ENCODE data around the gene SMYD1. TPM values are rescaled to one million over a fixed set of nuclear protein-coding genes. Genes with fewer than 3 reads are reported as not detected.

SMYD1 gene
- total RNA-seq, 2 experiments from 2014 or later = not detected

DNA sequence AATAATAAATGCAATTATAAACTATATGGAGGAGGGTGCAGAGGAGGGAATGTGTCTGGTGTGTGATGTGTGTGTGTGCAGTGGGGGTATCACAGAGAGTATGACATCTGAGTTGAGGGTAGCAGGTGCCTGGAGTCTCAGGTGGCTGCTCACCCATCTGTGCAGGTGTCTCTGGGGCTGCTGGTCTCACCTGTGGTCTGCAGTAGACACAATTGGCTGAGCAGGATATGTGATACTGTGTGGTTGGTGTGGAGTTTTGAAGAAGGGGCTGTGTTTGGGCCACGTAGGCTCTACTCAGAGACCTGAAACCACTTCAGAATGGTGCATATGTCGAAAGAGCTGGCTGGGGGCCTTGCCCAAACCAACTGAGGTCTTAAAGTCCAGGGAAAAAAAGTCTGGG is 43.2 kb downstream of the SMYD1 start:
- Mint-ChIP-seq H3K36me3 (ENCODE audit: low read depth) (no peaks in the 10 kb centered on the region), H3K27me3 (ENCODE audit: low read depth) (no peaks in the 10 kb centered on the region), H3K9me3 (ENCODE audit: insufficient read depth) (no peaks in the 10 kb centered on the region), H3K4me1 (ENCODE audit: low read depth) (no peaks in the 10 kb centered on the region), H3K4me3 (no peak overlapping the region), H3K27ac (no peak overlapping the region)
- POLR2A ChIA-PET = no interaction called here
- ATAC-seq = no peak
- no peak for DNase-seq
- CTCF ChIA-PET = no interaction called here

DNA sequence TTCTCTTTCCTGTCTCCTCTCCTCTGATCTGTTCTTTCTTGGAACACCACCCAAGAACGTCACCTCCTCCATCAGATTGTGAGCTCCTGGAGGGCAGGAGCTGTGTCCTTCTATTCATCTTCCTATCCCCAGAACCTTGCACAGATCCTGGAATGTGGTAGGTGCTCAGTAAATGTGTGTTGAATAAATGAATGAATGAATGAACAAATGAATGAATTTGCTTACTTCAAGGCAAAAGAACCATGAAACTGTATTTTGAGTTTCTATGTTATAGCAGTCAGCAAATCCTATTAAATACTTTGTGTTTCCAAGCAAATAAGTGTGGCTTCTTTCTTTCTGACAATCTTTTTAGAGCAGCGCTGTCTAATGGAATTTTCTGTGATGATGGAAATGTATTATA is 45.4 kb downstream of the SMYD1 start:
- Mint-ChIP-seq H3K27ac (no peak overlapping the region), H3K27me3 (ENCODE audit: low read depth) (no peaks in the 10 kb centered on the region), H3K9me3 (ENCODE audit: insufficient read depth) (no peaks in the 10 kb centered on the region), H3K36me3 (ENCODE audit: low read depth) (no peaks in the 10 kb centered on the region), H3K4me1 (ENCODE audit: low read depth) (no peaks in the 10 kb centered on the region), H3K4me3 (no peak overlapping the region)
- ChIA-PET POLR2A (no interaction called here), CTCF (no interaction called here)
- ATAC-seq (no peak), DNase-seq (no peak)

DNA sequence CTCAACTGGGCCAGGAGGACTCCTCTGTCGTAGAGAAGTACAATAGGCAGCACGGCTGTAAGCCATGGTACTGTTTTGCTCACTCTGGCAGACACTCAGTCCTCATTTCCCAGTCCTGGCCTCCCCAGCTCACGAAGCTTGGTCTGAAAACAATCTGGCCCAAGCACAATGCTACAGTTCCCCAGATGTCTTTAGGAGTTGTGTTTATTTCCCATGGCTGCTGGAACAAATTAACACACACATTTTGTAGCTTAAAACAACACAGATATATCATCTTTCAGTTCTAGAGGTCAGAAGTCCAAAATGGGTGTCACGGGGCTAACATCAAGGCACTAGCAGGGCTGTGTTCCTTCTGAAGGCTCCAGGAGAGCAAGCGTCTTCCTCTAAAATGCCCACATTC is 47.3 kb downstream of the SMYD1 start:
- no peak for ATAC-seq
- no peak overlapping the region for H3K27ac Mint-ChIP-seq
- CTCF ChIA-PET = no interaction called here
- no peak for DNase-seq
- no peaks in the 10 kb centered on the region for H3K9me3 Mint-ChIP-seq (ENCODE audit: insufficient read depth)
- H3K4me3 Mint-ChIP-seq = no peak overlapping the region
- H3K4me1 Mint-ChIP-seq (ENCODE audit: low read depth) = no peaks in the 10 kb centered on the region
- H3K36me3 Mint-ChIP-seq (ENCODE audit: low read depth) = no peaks in the 10 kb centered on the region
- POLR2A ChIA-PET = no interaction called here
- no peaks in the 10 kb centered on the region for H3K27me3 Mint-ChIP-seq (ENCODE audit: low read depth)

DNA sequence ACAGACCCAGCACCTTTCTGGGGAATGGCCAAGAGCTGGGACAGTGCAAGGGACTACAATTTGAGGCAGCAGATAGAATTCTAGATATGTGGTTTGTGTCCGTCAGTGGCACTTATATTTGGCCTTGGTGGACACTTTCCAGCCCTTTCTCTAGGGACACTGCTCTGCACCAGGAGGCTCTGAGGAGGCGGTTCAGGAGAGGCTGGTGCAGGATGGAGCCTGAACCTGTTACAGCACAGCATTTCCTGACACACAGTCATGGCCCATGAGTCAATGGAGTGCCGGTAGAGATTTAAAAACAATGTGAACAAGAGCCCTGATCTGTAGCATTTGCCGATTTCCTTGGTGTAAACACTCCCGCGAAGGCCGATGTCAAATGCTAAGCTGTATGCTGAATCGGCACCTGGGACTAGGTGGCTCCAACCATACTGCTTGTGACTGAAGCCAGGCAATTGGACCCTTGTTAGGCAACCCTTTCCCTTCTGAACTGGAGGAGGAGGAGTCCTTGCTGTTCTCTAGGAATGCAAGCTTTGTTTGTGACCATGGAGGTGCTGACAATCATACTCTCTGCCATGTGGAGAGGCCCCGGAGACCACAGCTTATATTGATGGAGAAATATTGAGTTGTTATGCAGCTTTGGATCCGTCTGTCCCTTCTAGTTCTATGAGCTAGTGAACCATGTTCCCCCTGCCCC is 48.3 kb downstream of the SMYD1 start:
- DNase-seq = no peak

DNA sequence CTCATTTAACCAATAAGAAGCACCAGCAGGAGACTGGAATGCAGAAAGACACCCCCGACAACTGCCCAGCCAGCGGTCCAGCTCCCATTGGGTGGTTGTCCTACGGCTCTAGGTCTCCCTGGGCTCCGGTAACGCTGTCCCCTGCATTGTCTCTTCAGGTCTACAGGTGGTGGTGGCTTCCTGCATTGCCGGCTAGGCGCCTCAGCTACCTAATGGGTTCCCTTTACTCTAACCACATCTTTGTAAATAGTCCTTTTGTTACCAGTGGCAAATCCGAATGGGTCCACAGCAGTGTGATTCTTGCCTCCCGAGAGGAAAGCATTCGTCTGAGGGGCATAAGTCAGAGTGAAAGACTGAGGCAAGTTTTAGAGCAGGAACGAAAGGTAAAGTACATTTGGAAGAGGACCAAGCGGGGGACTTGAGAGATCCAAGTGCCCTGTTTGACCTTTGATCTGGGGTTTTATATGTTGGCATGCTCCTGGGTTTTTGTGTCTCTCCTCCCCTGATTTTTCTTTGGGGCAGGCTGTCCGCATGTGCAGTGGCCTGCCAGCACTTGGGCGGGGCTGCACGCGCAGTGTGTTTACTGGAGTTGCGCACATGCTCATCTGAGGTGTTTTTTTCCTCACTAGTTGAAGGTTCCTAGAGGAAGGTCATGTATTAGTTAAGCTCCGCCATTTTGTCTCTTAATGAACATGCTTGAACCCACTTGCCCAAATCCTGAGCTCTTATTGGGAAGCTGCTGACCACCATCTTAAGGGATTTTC is 49.2 kb downstream of the SMYD1 start:
- no peak for DNase-seq

More for the DNA sequence above, 48.3 kb downstream of the SMYD1 start:
- H3K9me3 Mint-ChIP-seq (ENCODE audit: insufficient read depth) = no peaks in the 10 kb centered on the region
- ATAC-seq = no peak
- H3K27me3 Mint-ChIP-seq (ENCODE audit: low read depth) = no peaks in the 10 kb centered on the region
- CTCF ChIA-PET = interaction anchor here (0.9 kb wide), 1 partner anchor 44 kb away, joined by 3 read pairs; no protein-coding TSS in a partner anchor
- H3K27ac Mint-ChIP-seq = no peak overlapping the region
- H3K4me1 Mint-ChIP-seq (ENCODE audit: low read depth) = no peaks in the 10 kb centered on the region
- no peaks in the 10 kb centered on the region for H3K36me3 Mint-ChIP-seq (ENCODE audit: low read depth)
- no peak overlapping the region for H3K4me3 Mint-ChIP-seq
- POLR2A ChIA-PET = no interaction called here

DNA sequence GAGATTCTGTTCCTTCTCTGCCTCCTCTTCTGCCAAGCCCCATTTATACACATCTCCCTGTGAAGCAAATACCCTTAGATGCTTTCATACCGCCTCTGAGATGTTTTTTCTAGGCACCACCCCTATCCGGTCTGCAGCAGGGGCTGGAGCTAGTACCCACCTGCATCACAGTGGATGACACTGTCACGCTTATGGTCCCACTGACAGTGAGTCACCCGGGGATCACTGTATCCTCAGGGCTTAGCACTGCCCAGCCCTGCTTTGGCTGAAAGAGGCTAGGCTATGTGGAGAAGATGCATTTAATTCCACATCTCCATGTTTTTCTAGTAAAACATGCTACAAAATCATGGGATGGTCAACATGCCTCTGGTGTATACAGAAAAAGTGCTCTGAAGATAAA is 50.3 kb downstream of the SMYD1 start:
- Mint-ChIP-seq H3K4me3 (no peak overlapping the region), H3K4me1 (ENCODE audit: low read depth) (no peaks in the 10 kb centered on the region), H3K27me3 (ENCODE audit: low read depth) (peaks cover 3% of the 10 kb centered on the region), H3K27ac (no peak overlapping the region), H3K9me3 (ENCODE audit: insufficient read depth) (no peaks in the 10 kb centered on the region), H3K36me3 (ENCODE audit: low read depth) (no peaks in the 10 kb centered on the region)
- ATAC-seq = no peak
- POLR2A ChIA-PET = no interaction called here
- CTCF ChIA-PET = no interaction called here
- DNase-seq = no peak

More for the DNA sequence above, 49.2 kb downstream of the SMYD1 start:
- Mint-ChIP-seq H3K36me3 (ENCODE audit: low read depth) (no peaks in the 10 kb centered on the region), H3K4me1 (ENCODE audit: low read depth) (no peaks in the 10 kb centered on the region), H3K27ac (no peak overlapping the region), H3K27me3 (ENCODE audit: low read depth) (no peaks in the 10 kb centered on the region), H3K4me3 (no peak overlapping the region), H3K9me3 (ENCODE audit: insufficient read depth) (no peaks in the 10 kb centered on the region)
- CTCF ChIA-PET = interaction anchor here (0.9 kb wide), 1 partner anchor 43 kb away, joined by 3 read pairs; no protein-coding TSS in a partner anchor
- POLR2A ChIA-PET = no interaction called here
- no peak for ATAC-seq

DNA sequence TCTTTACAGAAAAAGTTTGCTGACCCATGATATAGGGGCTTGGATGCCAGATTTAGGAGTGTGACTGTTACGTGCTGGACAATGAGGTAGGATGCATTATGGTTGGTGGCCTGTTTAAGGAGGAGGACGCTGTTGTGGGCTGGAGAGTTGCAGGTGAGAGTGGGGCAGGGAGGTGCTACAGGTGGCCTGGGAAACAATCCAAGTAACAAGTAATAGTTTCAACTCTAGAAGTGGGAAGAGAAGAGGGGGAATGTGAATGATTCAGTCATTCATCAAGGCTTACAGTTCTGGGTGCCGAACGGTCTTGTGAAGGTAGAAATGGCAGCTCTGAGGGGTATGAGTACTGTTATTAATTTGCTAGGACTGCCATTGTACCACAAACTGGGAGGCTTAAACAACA is 54.1 kb downstream of the SMYD1 start:
- Mint-ChIP-seq H3K4me1 (ENCODE audit: low read depth) (no peaks in the 10 kb centered on the region), H3K27ac (no peak overlapping the region), H3K9me3 (ENCODE audit: insufficient read depth) (no peaks in the 10 kb centered on the region), H3K27me3 (ENCODE audit: low read depth) (peaks cover 6% of the 10 kb centered on the region), H3K36me3 (ENCODE audit: low read depth) (no peaks in the 10 kb centered on the region), H3K4me3 (no peak overlapping the region)
- ChIA-PET POLR2A (no interaction called here), CTCF (no interaction called here)
- ATAC-seq (no peak), DNase-seq (no peak)

DNA sequence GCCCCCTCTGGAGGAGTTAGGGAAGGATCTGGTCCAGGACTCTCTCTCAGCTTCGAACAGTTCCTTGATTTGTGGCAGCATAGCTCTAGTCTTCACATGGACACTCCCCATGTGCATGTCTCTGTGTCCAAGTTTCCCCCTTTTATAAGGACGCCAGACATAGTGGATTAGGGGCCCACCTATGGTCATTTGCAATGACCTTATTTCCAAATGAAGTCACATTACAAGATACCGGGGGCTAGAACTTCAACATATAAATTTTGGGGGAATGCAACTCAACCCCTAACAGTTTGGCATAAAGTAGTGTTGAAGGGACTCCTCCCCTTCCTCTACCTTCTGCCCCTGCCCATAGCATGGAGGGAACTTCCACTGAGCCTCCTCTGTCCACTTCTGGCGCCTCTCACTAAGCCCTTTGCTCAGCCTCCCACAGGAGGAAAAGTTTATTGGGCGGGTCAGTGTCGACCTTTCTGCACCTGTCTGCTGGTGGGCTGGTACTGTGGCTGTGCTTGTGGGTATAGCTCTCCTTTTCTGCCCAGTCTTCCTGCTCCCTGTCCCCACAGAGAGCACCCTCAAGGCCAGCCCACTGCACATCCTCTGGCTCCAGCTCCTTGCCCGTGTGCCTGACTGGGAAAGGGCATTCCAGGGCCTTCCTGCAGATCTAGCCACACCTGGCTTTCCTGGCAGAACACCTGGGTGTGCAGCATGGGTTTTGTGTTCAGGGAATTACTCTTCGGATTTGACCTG is 54.7 kb downstream of the SMYD1 start:
- Mint-ChIP-seq H3K27me3 (ENCODE audit: low read depth) (peaks cover 6% of the 10 kb centered on the region), H3K4me3 (no peak overlapping the region), H3K36me3 (ENCODE audit: low read depth) (no peaks in the 10 kb centered on the region), H3K4me1 (ENCODE audit: low read depth) (no peaks in the 10 kb centered on the region), H3K27ac (no peak overlapping the region), H3K9me3 (ENCODE audit: insufficient read depth) (no peaks in the 10 kb centered on the region)
- POLR2A ChIA-PET = no interaction called here
- DNase-seq = no peak
- CTCF ChIA-PET = interaction anchor here (1.6 kb wide), 1 partner anchor 37 kb away, joined by 5 read pairs; no protein-coding TSS in a partner anchor
- ATAC-seq = no peak

DNA sequence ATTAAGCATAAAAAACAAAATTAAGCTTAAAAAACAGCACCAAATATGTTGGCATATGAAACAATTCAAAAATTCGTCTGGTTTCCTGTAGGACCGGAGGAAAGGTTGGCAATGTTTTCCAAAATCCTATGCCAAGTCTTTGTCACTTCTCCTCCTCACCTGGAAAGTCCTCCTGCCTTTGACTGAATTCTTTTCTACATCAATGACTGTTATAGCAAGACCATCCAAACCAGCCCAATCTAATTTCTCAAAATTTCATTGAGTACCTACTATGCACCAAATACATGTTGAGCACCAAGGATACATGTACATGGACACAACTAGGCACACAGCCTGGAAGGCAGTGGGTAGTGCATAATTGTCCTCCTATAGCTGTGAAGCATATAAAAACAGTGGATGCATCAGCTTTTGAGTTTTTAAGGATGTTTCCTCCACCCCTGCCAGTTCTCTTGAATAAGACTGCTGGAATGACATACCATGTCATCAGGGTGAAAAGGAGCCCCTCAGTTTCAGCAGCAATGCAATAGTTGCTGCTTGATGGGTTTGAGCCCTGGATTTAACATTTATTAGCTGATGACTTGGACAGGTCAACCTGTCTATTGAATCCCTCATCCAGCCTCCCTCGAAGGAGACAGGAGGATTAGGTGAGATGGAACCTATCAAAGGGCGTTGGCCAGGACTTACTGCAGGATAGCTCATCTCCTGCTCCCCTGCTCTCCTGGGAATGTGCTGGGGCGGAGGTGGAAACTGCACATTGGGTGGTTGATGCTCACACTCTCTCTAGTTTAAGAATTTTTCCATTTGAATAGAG is 55.7 kb downstream of the SMYD1 start:
- CTCF ChIA-PET = interaction anchor here (1.6 kb wide), 1 partner anchor 36 kb away, joined by 5 read pairs; no protein-coding TSS in a partner anchor
- Mint-ChIP-seq H3K9me3 (ENCODE audit: insufficient read depth) (no peaks in the 10 kb centered on the region), H3K4me1 (ENCODE audit: low read depth) (no peaks in the 10 kb centered on the region), H3K27me3 (ENCODE audit: low read depth) (peaks cover 6% of the 10 kb centered on the region), H3K36me3 (ENCODE audit: low read depth) (no peaks in the 10 kb centered on the region), H3K27ac (no peak overlapping the region), H3K4me3 (no peak overlapping the region)
- ATAC-seq (no peak), DNase-seq (no peak)
- POLR2A ChIA-PET = no interaction called here

GRCh38 chr2:88123975-88124917 is 56.6 kb downstream of the SMYD1 start:
- no peak overlapping the region for H3K27ac Mint-ChIP-seq
- CTCF ChIA-PET = interaction anchor here (1.6 kb wide), 1 partner anchor 35 kb away, joined by 5 read pairs; no protein-coding TSS in a partner anchor
- peaks cover 6% of the 10 kb centered on the region for H3K27me3 Mint-ChIP-seq (ENCODE audit: low read depth)
- no peaks in the 10 kb centered on the region for H3K9me3 Mint-ChIP-seq (ENCODE audit: insufficient read depth)
- ATAC-seq (no peak), DNase-seq (no peak)
- POLR2A ChIA-PET = no interaction called here
- no peaks in the 10 kb centered on the region for H3K4me1 Mint-ChIP-seq (ENCODE audit: low read depth)
- no peak overlapping the region for H3K4me3 Mint-ChIP-seq
- no peaks in the 10 kb centered on the region for H3K36me3 Mint-ChIP-seq (ENCODE audit: low read depth)
